Epithelial cell of proximal tubule (primary cell): ENCODE results near the gene LYVE1. TPM values are rescaled to one million over a fixed set of nuclear protein-coding genes. Genes with fewer than 3 reads are reported as not detected.
"Not testable (repeated sequence)": the region's sequence is repeated elsewhere in the genome, so short reads cannot be mapped to it uniquely, and the experiment has no call there.

Experiments used
- DNase-seq: peaks from one replicate; pipeline ENCODE4 v3.0.0-alpha.2; 2011; ENCODE audit warnings: low read depth
- H3K4me3 ChIP-seq: 2 replicates; pipeline ENCODE4 v1.5.1; 2011; ENCODE audit warnings: low read depth, mild to moderate bottlenecking, low read length
- total RNA-seq: library from RNA; depleted of rRNA; stranded (reverse); fragments of >200 nt; gene quantifications from 2 replicates; pipeline ENCODE4 v1.2.3, GENCODE V29; 2015
- TF ChIP-seq, protein P1 (sequence below): conservative IDR thresholded peaks from 2 replicates; pipeline ENCODE4 v1.5.1; 2012; ENCODE audit warnings: low read depth, mild to moderate bottlenecking, low read length

The LYVE1 gene
- total RNA-seq, 1 donor from 2014 or later, result 0.35 TPM

DNA sequence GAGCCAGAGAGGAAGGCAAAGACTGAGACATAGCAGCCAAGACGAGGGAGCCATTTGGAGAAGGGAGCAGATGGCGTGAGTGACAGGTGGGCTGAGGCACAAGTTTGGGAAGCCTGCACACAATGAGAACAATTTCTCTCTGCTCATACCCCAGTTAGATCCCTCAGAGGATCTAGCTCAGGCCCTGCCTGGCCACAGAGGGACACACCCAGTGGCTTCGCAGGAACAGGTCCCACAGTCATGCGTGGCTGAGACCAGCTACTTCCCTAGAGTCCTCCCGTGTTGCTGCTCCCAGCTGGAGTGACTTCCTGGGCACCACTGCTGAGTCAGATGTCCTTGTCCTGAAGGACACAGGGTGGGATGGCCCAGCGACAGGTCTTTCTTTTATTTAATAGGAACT, 33.4 kb upstream of the LYVE1 start:
- DNase-seq, result no peak
- no peak overlapping the region for H3K4me3 ChIP-seq
- TF ChIP-seq, protein P1, sequence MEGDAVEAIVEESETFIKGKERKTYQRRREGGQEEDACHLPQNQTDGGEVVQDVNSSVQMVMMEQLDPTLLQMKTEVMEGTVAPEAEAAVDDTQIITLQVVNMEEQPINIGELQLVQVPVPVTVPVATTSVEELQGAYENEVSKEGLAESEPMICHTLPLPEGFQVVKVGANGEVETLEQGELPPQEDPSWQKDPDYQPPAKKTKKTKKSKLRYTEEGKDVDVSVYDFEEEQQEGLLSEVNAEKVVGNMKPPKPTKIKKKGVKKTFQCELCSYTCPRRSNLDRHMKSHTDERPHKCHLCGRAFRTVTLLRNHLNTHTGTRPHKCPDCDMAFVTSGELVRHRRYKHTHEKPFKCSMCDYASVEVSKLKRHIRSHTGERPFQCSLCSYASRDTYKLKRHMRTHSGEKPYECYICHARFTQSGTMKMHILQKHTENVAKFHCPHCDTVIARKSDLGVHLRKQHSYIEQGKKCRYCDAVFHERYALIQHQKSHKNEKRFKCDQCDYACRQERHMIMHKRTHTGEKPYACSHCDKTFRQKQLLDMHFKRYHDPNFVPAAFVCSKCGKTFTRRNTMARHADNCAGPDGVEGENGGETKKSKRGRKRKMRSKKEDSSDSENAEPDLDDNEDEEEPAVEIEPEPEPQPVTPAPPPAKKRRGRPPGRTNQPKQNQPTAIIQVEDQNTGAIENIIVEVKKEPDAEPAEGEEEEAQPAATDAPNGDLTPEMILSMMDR, result no peak

GRCh38 chr11:10600570-10601248, 32.2 kb upstream of the LYVE1 start:
- no peak for DNase-seq
- no peak overlapping the region for H3K4me3 ChIP-seq
- TF ChIP-seq, protein P1, result no peak

DNA sequence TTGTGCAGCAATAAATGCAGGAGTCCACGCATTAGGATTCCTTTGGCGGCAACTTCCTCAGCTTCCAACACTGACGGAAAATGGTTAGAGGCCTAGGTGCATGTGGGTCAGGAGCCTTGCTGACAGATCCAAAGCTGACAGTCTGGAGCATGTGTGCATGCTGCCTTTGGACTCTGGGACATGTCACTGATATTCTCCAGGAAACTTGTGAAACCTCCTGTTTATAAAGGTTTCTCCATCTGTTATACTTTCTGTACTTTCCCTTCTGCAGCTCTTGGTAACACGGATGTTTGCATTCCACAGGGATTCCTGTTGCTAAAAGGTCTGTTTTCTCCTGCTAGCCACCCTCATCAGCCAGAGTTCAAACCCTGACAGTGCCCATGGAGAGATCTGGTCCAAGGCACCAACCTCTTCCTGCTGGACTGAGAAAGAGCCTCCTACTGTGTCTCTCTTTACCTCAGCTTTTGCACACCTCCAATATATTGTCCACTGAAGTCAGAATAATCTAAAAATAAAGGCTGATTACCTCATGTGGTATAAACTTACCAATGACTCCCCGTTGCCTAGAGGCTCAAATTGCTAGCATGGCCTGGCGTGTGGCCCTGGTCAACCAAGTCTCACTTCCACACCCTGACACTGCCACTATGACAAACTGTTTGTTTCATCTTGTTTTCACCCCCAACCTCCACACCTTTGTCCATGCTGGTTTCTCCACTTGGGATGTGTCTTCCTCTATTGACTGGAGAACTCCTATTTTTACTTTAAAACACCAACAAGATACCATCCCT, 31.1 kb upstream of the LYVE1 start:
- no peak for DNase-seq
- no peak overlapping the region for H3K4me3 ChIP-seq
- TF ChIP-seq, protein P1, result no peak

GRCh38 chr11:10598816-10599215, 30.4 kb upstream of the LYVE1 start:
- DNase-seq, result no peak
- no peak overlapping the region for H3K4me3 ChIP-seq
- TF ChIP-seq, protein P1, result no peak

- no peak for DNase-seq
- TF ChIP-seq, protein P1, result no peak
- no peak overlapping the region for H3K4me3 ChIP-seq
Observed at GRCh38 chr11:10597877-10598351, 29.4 kb upstream of the LYVE1 start.

GRCh38 chr11:10595840-10596239, 27.4 kb upstream of the LYVE1 start:
- DNase-seq, H3K4me3 ChIP-seq: not testable (repeated sequence)

DNA sequence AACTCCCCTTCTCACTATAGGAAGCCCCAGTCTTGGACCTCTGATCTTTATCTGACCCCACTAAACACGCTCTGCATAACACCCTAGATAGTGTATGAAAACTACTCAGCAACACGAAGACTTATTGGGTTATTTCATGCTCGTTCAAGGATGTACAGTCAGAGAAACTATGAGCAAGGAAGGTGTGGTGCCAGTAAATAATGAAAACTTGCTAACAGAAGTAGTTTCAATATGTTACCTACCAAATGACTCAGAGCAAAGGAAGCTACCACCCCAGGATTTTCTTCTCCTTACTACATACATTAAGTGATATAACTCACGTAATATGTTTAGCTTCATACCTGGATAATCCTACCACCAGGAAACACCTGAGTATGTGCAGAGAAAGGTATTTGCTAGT, 25.9 kb upstream of the LYVE1 start:
- H3K4me3 ChIP-seq, result no peak overlapping the region
- TF ChIP-seq, protein P1, result no peak
- DNase-seq, result peak; percentile 6
